HepG2 (cell line): Measurements from ENCODE around the gene FAM174C. TPM values are rescaled to one million over a fixed set of nuclear protein-coding genes. Genes with fewer than 3 reads are reported as not detected.
A peak's percentile ranks its signal among the peaks of the same experiment; 100 is the strongest.

Experiments
- CEBPZ ChIP-seq: IDR thresholded peaks from 2 replicates; pipeline ENCODE4 v1.6.1; 2012; ENCODE audit warnings: low read length, improper control_type of control experiment
- DR1 ChIP-seq: sonication (generic); formaldehyde crosslinking; IDR thresholded peaks from 2 replicates; pipeline ENCODE4 v1.8.0; 2021; ENCODE audit warnings: mild to moderate bottlenecking, missing genetic modification reagents, inconsistent platforms
- DRAP1 ChIP-seq: IDR thresholded peaks from 2 replicates; pipeline ENCODE4 v1.6.1; 2016; ENCODE audit warnings: missing genetic modification reagents, missing compliant biosample characterization
- ETV6 ChIP-seq: sonication (generic); formaldehyde crosslinking; conservative IDR thresholded peaks from 2 replicates; pipeline ENCODE4 v1.4.0; 2020; ENCODE audit warnings: missing genetic modification reagents
- HHEX ChIP-seq: IDR thresholded peaks from 2 replicates; pipeline ENCODE4 v1.6.1; 2016; ENCODE audit warnings: control low read depth
- HOXA3 ChIP-seq: sonication (generic); formaldehyde crosslinking; IDR thresholded peaks from 2 replicates; pipeline ENCODE4 v1.5.0; 2020; ENCODE audit warnings: missing genetic modification reagents
- IKZF1 ChIP-seq: fragments of 450-650 bp; IDR thresholded peaks from 2 replicates; pipeline ENCODE4 v1.7.1; 2016
- KLF16 ChIP-seq, 2 experiments: sonication (generic) in 1 of 2; formaldehyde crosslinking in 1 of 2; IDR thresholded peaks; 2 replicates each; pipeline versions ENCODE4 v1.6.1 to v1.8.0; 2016 to 2023; ENCODE audit warnings: missing genetic modification reagents in 2 of 2, missing compliant biosample characterization in 1 of 2
- NFYC ChIP-seq: IDR thresholded peaks from 2 replicates; pipeline ENCODE4 v1.6.1; 2016; ENCODE audit warnings: missing genetic modification reagents, missing compliant biosample characterization
- PLRG1 ChIP-seq: fragments of 450-650 bp; conservative IDR thresholded peaks from 2 replicates; pipeline ENCODE4 v1.6.1; 2016
- POGZ ChIP-seq: sonication (generic); formaldehyde crosslinking; IDR thresholded peaks from 2 replicates; pipeline ENCODE4 v1.4.0; 2020; ENCODE audit warnings: mild to moderate bottlenecking, missing genetic modification reagents
- REL ChIP-seq: sonication (generic); formaldehyde crosslinking; conservative IDR thresholded peaks from 2 replicates; pipeline ENCODE4 v1.8.0; 2022; ENCODE audit warnings: mild to moderate bottlenecking, missing genetic modification reagents, moderate library complexity
- SP1 ChIP-seq, 2 experiments: fragments of 450-650 bp in 1 of 2; sonication (generic) in 1 of 2; formaldehyde crosslinking in 1 of 2; IDR thresholded peaks; 2 replicates each; pipeline versions ENCODE4 v1.4.0 to v1.6.1; 2016 to 2020; ENCODE audit warnings: missing genetic modification reagents in 1 of 2
- TMF1 ChIP-seq: sonication (generic); formaldehyde crosslinking; IDR thresholded peaks from 2 replicates; pipeline ENCODE4 v1.8.1; 2022; ENCODE audit warnings: low read depth, missing genetic modification reagents
- ZBTB2 ChIP-seq: sonication (generic); formaldehyde crosslinking; IDR thresholded peaks from 2 replicates; pipeline ENCODE4 v1.8.0; 2022; ENCODE audit warnings: low read depth, missing genetic modification reagents
- ZFY ChIP-seq: sonication (generic); formaldehyde crosslinking; IDR thresholded peaks from 2 replicates; pipeline ENCODE4 v1.4.0; 2020; ENCODE audit warnings: missing genetic modification reagents
- ZNF232 ChIP-seq: sonication (generic); formaldehyde crosslinking; IDR thresholded peaks from 2 replicates; pipeline ENCODE4 v1.4.0; 2020; ENCODE audit warnings: missing genetic modification reagents, borderline replicate concordance
- ZNF263 ChIP-seq: sonication (generic); formaldehyde crosslinking; IDR thresholded peaks from 2 replicates; pipeline ENCODE4 v1.4.0; 2020; ENCODE audit warnings: missing genetic modification reagents
- ZNF282 ChIP-seq: fragments of 450-650 bp; IDR thresholded peaks from 2 replicates; pipeline ENCODE4 v1.6.1; 2018; ENCODE audit not compliant: partially characterized antibody
- ZNF329 ChIP-seq: sonication (generic); formaldehyde crosslinking; IDR thresholded peaks from 2 replicates; pipeline ENCODE4 v1.9.0; 2021; ENCODE audit warnings: low read depth, mild to moderate bottlenecking, missing genetic modification reagents
- ZNF512 ChIP-seq: sonication (generic); formaldehyde crosslinking; IDR thresholded peaks from 2 replicates; pipeline ENCODE4 v1.4.0; 2020; ENCODE audit warnings: mild to moderate bottlenecking, missing genetic modification reagents
- ZNF670 ChIP-seq: sonication (generic); formaldehyde crosslinking; IDR thresholded peaks from 2 replicates; pipeline ENCODE4 v1.8.0; 2022; ENCODE audit warnings: mild to moderate bottlenecking, missing genetic modification reagents, borderline replicate concordance
- ZNF784 ChIP-seq: sonication (generic); formaldehyde crosslinking; IDR thresholded peaks from 2 replicates; pipeline ENCODE4 v1.5.1; 2020; ENCODE audit warnings: missing genetic modification reagents, mild to moderate bottlenecking, borderline replicate concordance
- ZSCAN25 ChIP-seq: sonication (generic); formaldehyde crosslinking; IDR thresholded peaks from 2 replicates; pipeline ENCODE4 v1.8.0; 2022; ENCODE audit warnings: mild to moderate bottlenecking, missing genetic modification reagents
- polyA plus RNA-seq, 8 experiments: library from polyadenylated mRNA; depleted of rRNA in 3 of 8; stranded (reverse) in 7 of 8; unstranded in 1 of 8; fragments of >200 nt; fragmentation: Illumina TruSeq in 4 of 8; extraction: Trizol in 4 of 8; gene quantifications; 2 replicates each; pipeline versions ENCODE4 v1.2.1 to v1.2.3, GENCODE V29; 2011 to 2016; ENCODE audit warnings: low read depth in 4 of 8, missing spikeins in 1 of 8, mixed read lengths in 1 of 8; ENCODE audit not compliant: insufficient read depth in 1 of 8
- total RNA-seq, 5 experiments: library from RNA; depleted of rRNA; stranded (reverse); fragments of >200 nt; fragmentation: Illumina TruSeq; extraction: Trizol; gene quantifications; 2 replicates each; pipeline ENCODE4 v1.2.3, GENCODE V29; 2016; ENCODE audit warnings: low read depth in 1 of 5

FAM174C gene
- total and polyA plus RNA-seq, 2 of the 13 experiments (the other 11 are each of a cell fraction or from before 2014, with no cell fraction given): 19.5 to 31.3 TPM

GRCh38 chr19:1260749-1261537 is 14.4 kb upstream of the FAM174C start (continued):
- TF ChIP-seq ZNF512 (no peak), CEBPZ (no peak), POGZ (CRISPR knock-in tag) (no peak; the same call in 1 of the 2 replicates), NFYC (peak; percentile 96), ZNF232 (CRISPR knock-in tag) (no peak), TMF1 (CRISPR knock-in tag) (no peak), ZNF329 (no peak), ZNF784 (no peak), DRAP1 (CRISPR knock-in tag) (peak; percentile 67), PLRG1 (no peak), ZSCAN25 (CRISPR knock-in tag) (0 out of 2 replicates have a peak, but pooled peaks have one; percentile 18), ZNF282 (no peak), ZNF263 (CRISPR knock-in tag) (0 out of 2 replicates have a peak, but pooled peaks have one; percentile 26), ETV6 (CRISPR knock-in tag) (no peak), DR1 (no peak), ZBTB2 (CRISPR knock-in tag) (no peak), REL (no peak), IKZF1 (no peak), KLF16 (CRISPR knock-in tag; IDR thresholded peaks at IDR 0.05) (0 out of 4 replicates have a peak, but pooled peaks of 1 of the 2 experiments have one; percentile 19), ZFY (CRISPR knock-in tag) (no peak), HHEX (CRISPR knock-in tag) (no peak), HOXA3 (CRISPR knock-in tag) (peak; percentile 73), SP1 (IDR thresholded peaks at IDR 0.05) (no peak), SP1 (CRISPR knock-in tag; IDR thresholded peaks at IDR 0.05) (peak; percentile 93), ZNF670 (CRISPR knock-in tag) (peak; percentile 15; the same call in 1 of the 2 replicates)
